ENCODE measurements around the gene MMP17. TPM values are rescaled to one million over a fixed set of nuclear protein-coding genes. Genes with fewer than 3 reads are reported as not detected.
"Not testable (repeated sequence)": the region's sequence is repeated elsewhere in the genome, so short reads cannot be mapped to it uniquely, and the experiment has no call there.

MMP17 gene
- polyA plus RNA-seq, 1 experiment, result 13.7 TPM

DNA sequence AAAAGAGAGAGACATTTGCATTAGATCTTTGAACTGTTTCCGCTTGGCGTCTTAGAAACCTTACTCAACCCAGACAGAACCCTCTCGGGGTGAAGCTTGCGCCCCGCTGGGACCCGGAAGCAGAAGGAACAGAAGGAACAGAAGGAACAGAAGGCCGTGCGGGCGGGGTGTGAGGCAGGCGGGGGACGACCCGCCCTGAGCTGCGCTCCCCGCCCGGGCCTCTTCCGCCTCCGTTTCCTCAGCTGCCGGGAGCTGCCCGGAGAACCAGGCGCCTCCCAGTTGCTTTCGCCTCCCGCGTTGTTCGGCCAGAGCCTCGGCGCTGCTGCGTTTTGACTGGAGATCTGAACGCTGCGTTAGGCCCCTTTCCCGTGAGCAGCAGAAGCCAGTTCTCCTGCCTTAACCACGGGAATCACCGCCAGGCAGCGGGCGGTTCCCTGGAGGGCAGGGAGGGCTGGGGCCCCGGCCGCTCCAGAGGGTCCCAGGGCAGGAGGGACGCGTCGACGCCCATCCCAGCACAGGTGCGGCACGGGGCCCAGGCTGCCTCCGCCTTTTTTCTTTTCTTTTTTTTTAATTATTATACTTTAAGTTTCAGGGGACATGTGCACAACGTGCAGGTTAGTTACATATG lies 19.3 kb upstream of the MMP17 start:
- no peaks in the 10 kb centered on the region for H3K36me3 ChIP-seq (ENCODE audit: control insufficient read depth, insufficient read depth, low read length)
- ChIA-PET CTCF (no interaction called here), POLR2A (no interaction called here)
- no peak for DNase-seq (ENCODE audit: low read depth)
- TF ChIP-seq, protein P1, sequence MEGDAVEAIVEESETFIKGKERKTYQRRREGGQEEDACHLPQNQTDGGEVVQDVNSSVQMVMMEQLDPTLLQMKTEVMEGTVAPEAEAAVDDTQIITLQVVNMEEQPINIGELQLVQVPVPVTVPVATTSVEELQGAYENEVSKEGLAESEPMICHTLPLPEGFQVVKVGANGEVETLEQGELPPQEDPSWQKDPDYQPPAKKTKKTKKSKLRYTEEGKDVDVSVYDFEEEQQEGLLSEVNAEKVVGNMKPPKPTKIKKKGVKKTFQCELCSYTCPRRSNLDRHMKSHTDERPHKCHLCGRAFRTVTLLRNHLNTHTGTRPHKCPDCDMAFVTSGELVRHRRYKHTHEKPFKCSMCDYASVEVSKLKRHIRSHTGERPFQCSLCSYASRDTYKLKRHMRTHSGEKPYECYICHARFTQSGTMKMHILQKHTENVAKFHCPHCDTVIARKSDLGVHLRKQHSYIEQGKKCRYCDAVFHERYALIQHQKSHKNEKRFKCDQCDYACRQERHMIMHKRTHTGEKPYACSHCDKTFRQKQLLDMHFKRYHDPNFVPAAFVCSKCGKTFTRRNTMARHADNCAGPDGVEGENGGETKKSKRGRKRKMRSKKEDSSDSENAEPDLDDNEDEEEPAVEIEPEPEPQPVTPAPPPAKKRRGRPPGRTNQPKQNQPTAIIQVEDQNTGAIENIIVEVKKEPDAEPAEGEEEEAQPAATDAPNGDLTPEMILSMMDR (IDR thresholded peaks at IDR 0.05; ENCODE audit: insufficient read depth, low read depth, low read length), result no peak
- H3K4me3 ChIP-seq (ENCODE audit: low read depth, low read length), result no peak overlapping the region
- no peaks in the 10 kb centered on the region for H3K27me3 ChIP-seq (ENCODE audit: control insufficient read depth, insufficient read depth, low read length)

- H3K27me3 ChIP-seq (ENCODE audit: control insufficient read depth, insufficient read depth, low read length); CTCF ChIA-PET; H3K36me3 ChIP-seq (ENCODE audit: control insufficient read depth, insufficient read depth, low read length); DNase-seq (ENCODE audit: low read depth); POLR2A ChIA-PET; H3K4me3 ChIP-seq (ENCODE audit: low read depth, low read length): not testable (repeated sequence)
Observed at GRCh38 chr12:131809476-131810254, 18.5 kb upstream of the MMP17 start.

DNA sequence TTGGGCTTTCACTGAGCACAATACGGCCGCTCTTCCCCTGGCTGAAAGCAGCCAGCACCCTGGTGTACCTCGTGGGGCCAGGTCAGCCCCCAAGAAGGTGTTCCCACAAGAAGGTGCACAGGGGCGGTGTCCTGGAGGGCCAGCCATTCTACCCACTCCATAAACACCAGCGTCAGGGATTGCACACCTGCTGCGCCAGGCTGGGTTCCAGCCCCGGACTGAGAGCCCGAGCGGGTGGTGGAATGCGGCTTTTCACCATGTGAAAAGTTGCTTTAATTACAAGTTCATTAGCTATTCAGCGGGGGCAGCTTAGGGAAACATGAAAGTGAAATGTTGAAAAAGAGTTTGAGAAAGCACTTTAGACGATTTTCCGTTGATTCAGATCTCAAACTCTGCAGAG lies 17.5 kb upstream of the MMP17 start:
- POLR2A ChIA-PET, result no interaction called here

DNA sequence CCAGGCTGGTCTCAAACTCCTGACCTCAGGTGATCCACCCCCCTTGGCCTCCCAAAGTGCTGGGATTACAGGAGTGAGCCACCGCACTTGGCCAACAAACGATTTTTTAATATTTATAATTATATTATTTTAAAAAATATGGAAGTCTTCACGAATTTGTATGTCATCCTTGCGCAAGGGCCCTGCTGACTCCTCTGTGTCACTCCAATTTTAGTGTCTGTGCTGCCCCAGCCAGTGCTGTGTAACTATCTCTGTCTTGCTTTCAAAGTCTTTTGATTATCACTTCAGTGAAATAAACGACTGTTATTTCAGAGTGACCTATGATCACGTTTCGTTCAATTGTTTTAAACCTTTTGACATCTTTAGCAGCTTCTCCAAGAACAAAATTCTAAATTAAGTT lies 13.1 kb upstream of the MMP17 start:
- no peaks in the 10 kb centered on the region for H3K36me3 ChIP-seq (ENCODE audit: control insufficient read depth, insufficient read depth, low read length)
- POLR2A ChIA-PET, result no interaction called here
- no peak for DNase-seq (ENCODE audit: low read depth)
- CTCF ChIA-PET, result interaction anchor here (1.4 to 1.6 kb wide), 2 partner anchors 8 to 14 kb away, joined by 3 to 4 read pairs; no protein-coding TSS in a partner anchor
- H3K4me3 ChIP-seq (ENCODE audit: low read depth, low read length), result no peak overlapping the region
- TF ChIP-seq, protein P1 (IDR thresholded peaks at IDR 0.05; ENCODE audit: insufficient read depth, low read depth, low read length), result no peak
- no peaks in the 10 kb centered on the region; the same call in 1 of the 2 replicates for H3K27me3 ChIP-seq (ENCODE audit: control insufficient read depth, insufficient read depth, low read length)

More for the DNA sequence above, 17.5 kb upstream of the MMP17 start:
- CTCF ChIA-PET, result no interaction called here
- Histone ChIP-seq H3K4me3 (ENCODE audit: low read depth, low read length) (no peak overlapping the region), H3K27me3 (ENCODE audit: control insufficient read depth, insufficient read depth, low read length) (no peaks in the 10 kb centered on the region), H3K36me3 (ENCODE audit: control insufficient read depth, insufficient read depth, low read length) (no peaks in the 10 kb centered on the region)
- TF ChIP-seq, protein P1 (IDR thresholded peaks at IDR 0.05; ENCODE audit: insufficient read depth, low read depth, low read length), result no peak
- DNase-seq (ENCODE audit: low read depth), result no peak

DNA sequence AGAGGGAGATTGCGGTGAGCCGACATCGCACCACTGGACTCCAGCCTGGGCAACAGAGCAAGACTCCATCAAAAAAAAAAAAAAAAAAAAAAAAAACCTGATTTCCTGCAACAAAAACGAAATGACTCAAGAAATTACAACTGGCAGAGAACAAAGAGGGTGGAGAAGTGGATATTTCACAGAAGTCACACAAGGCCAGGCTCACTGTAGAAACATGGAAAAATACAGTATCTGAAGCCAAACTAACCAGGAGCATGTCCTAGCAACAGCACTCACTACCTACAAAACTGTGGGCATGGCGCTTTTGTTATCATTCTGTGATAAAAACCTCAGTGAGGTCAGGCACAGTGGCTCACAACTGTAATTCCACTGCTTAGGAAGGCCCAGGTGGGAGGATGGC lies 11.7 kb upstream of the MMP17 start:
- no peaks in the 10 kb centered on the region; the same call in 1 of the 2 replicates for H3K27me3 ChIP-seq (ENCODE audit: control insufficient read depth, insufficient read depth, low read length)
- no peaks in the 10 kb centered on the region for H3K36me3 ChIP-seq (ENCODE audit: control insufficient read depth, insufficient read depth, low read length)
- no peak for DNase-seq (ENCODE audit: low read depth)
- TF ChIP-seq, protein P1 (IDR thresholded peaks at IDR 0.05; ENCODE audit: insufficient read depth, low read depth, low read length), result no peak
- ChIA-PET CTCF (interaction anchor here (1.4 to 1.6 kb wide), 2 partner anchors 9 to 12 kb away, joined by 3 to 4 read pairs; no protein-coding TSS in a partner anchor), POLR2A (interaction anchor here (0.6 kb wide), 1 partner anchor 14 kb away, joined by 5 read pairs; no protein-coding TSS in a partner anchor)
- no peak overlapping the region for H3K4me3 ChIP-seq (ENCODE audit: low read depth, low read length)
